Right cardiac atrium (tissue), 5 donors: Measurements from ENCODE around the gene CGNL1. TPM values are rescaled to one million over a fixed set of nuclear protein-coding genes. Genes with fewer than 3 reads are reported as not detected.

Experiments
- ATAC-seq, 2 donors: fragments of 200-7000 bp; cut with Tn5 transposase; one replicate each; pipeline versions ENCODE4 v1.8.0 to v1.9.1; 2020; ENCODE audit warnings: moderate library complexity in 2 of 2, mild to moderate bottlenecking in 1 of 2
- DNase-seq, 3 donors: peaks; one replicate each; pipeline ENCODE4 v3.0.0-alpha.2; 2020
- H3K27ac ChIP-seq: one replicate; pipeline ENCODE4 v1.5.1; 2013; ENCODE audit warnings: mild to moderate bottlenecking, low read length, control low read depth, moderate library complexity
- H3K27me3 ChIP-seq: one replicate; pipeline ENCODE4 v1.6.1; 2013; ENCODE audit not compliant: control insufficient read depth, insufficient read depth
- H3K4me1 ChIP-seq: one replicate; pipeline ENCODE4 v1.6.1; 2013; ENCODE audit warnings: low read length; ENCODE audit not compliant: control insufficient read depth, insufficient read depth
- H3K4me3 ChIP-seq: one replicate; pipeline ENCODE4 v1.5.1; 2013; ENCODE audit warnings: low read length, control low read depth
- H3K9me3 ChIP-seq: one replicate; pipeline ENCODE4 v1.6.1; 2013; ENCODE audit warnings: low read length; ENCODE audit not compliant: control insufficient read depth
- WGBS: extraction: QIAGEN DNeasy Blood & Tissue Kit; methylation state at CpG from one replicate; pipeline ENCODE4 v1.1.7; 2013; 5-methylcytosine and 5-hydroxymethylcytosine counted together
- intact Hi-C, 4 donors: fragments of 100-400 bp; cut with DNase I; formaldehyde crosslinking; loops; one replicate each; pipeline versions ENCODE4 v1.11.0 to v1.14.0; 2022 to 2023
- polyA plus RNA-seq: library from polyadenylated mRNA; stranded (reverse); fragments of 200-250 nt; gene quantifications from one replicate; pipeline ENCODE4 v1.2.3, GENCODE V29; 2013
- total RNA-seq, 4 donors: library from RNA; stranded (reverse); fragmentation: NEBNext Ultra II Directional; extraction: Animal tissue kit (Norgen Biotek cat#: 25700); gene quantifications; one replicate each; pipeline ENCODE4 v1.2.1, GENCODE V29; 2021
- donor health status: healthy with polysubstance abuse.
- donor health status: DM: no; HTN: yes; CAD: no.
- donor health status: DM: no; HTN: no; CAD: no.
- donor health status: DM: no; HTN: yes; CAD: no; lungs with severe emphysema.
- donor health status: DM: yes; HTN: yes; CAD: no.

The CGNL1 gene
- total and polyA plus RNA-seq, 5 donors = 12.7 to 59.9 (median 49.3) TPM

DNA sequence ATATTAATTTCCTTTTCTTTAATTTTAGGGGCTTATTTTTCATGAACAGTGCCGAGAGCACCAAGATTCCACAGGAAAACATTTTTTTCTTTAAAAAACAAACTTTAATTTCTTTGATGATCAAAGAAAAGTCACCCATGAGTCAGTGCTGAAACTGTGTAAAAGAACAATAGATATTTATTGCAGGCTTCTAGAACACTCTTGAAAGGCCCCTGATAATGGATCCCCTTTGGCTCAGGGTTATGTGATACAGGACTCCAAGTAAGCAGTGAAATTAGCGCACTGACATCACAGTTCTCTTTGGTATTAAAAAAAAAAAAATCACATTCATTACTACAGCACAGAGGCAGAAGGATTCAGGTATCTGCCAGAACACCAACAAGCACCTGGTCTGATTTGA, 149.3 kb downstream of the CGNL1 start:
- H3K27ac ChIP-seq = no peak overlapping the region
- intact Hi-C loops = loop anchor here in 3 of 4 donors (5.0 to 10.0 kb wide), 2 partner anchors 183 to 381 kb away; no protein-coding TSS in a partner anchor

DNA sequence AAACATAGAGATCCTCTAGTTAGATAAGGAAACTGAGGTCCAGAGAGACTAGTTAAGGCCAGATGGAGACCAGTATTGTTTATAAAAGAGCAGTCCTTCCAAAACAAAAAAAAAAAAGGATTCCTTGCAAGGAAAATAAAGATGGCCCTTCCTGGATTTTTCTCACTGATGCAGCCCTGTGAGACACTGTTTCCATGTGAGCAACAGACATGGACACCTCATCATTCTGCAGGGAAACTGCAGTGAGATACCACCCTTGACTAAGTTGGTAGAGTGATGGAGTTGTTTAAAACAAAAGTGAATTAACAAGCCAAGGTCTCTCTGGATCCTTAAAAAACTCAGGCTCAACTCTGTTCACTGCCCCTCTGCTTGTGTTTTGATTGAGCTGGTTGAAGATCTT, 149.8 kb downstream of the CGNL1 start:
- Histone ChIP-seq H3K27me3 (no peaks in the 10 kb centered on the region), H3K4me3 (no peak overlapping the region), H3K9me3 (no peaks in the 10 kb centered on the region), H3K27ac (no peak overlapping the region), H3K4me1 (peaks cover 2% of the 10 kb centered on the region)
- ATAC-seq = no peak
- intact Hi-C loops = loop anchor here (2.0 to 10.0 kb wide), 3 partner anchors 184 to 381 kb away; no protein-coding TSS in a partner anchor
- no peak for DNase-seq

More for the DNA sequence above, 149.3 kb downstream of the CGNL1 start:
- DNase-seq = no peak
- ATAC-seq = peak in 1 of 2 donors; percentile 33
- no peaks in the 10 kb centered on the region for H3K9me3 ChIP-seq
- no peaks in the 10 kb centered on the region for H3K27me3 ChIP-seq
- WGBS = 84% methylated on average over 2 of the region's 2 CpGs
- H3K4me3 ChIP-seq = no peak overlapping the region
- H3K4me1 ChIP-seq = peaks cover 2% of the 10 kb centered on the region

DNA sequence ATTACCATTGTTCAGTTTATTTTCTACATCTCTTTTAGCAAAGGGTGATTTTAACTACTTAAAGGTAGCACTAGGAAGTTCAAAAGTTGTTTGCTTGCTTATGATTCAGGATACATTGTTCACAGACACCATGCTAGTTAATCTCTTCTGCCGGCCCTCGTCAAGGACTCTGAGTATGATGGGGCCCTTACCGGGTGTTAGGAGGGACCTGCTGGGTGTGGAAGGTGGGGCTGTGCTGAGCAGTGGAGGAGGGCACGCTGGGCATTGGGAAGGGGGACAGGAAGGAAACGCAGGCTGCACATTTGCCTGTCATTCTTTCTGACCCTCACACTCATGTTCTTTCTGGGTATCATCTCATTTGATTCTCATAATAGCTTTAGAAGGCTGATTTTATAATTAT, 150.3 kb downstream of the CGNL1 start:
- no peaks in the 10 kb centered on the region for H3K9me3 ChIP-seq
- H3K4me1 ChIP-seq = peaks cover 2% of the 10 kb centered on the region
- H3K27ac ChIP-seq = no peak overlapping the region
- DNase-seq (no peak), ATAC-seq (peak in 1 of 2 donors; percentile 12)
- 62% methylated on average over 5 of the region's 5 CpGs for WGBS
- H3K4me3 ChIP-seq = no peak overlapping the region
- no peaks in the 10 kb centered on the region for H3K27me3 ChIP-seq
- intact Hi-C loops = loop anchor here (2.0 to 10.0 kb wide), 3 partner anchors 184 to 382 kb away; no protein-coding TSS in a partner anchor

DNA sequence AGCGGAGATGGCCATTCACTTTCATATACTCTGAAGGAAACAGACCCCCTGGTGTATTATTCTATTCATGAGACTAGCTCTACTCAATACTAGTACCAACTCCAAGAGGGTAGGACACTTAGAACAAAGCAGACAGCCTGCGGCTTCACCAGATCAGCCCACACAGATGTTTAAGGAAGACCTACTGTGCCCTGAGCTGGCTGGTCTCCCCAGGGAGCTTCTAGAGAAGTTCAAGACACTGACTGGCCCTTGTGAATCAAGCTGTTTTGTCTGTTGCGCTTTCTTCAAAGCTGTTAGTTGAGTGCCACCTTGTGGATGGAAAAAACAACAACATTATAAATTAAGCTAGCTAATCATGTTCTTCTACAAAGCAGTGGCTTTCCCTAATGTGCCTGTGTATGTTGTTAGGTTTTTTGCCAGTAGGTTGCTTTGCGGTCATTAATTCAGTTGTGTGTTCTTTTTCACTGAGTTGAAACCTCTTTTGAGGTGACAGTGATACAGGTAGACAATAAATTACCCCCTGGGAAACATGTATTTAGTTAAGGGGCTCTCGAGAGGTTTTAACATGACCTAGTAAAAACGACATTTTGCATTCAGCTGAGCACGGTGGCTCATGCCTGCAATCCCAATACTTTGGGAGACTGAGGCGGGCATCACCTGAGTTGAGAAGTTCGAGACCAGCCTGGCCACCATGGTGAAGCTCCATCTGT, 151.2 kb downstream of the CGNL1 start:
- Histone ChIP-seq H3K4me1 (peaks cover 2% of the 10 kb centered on the region), H3K27me3 (no peaks in the 10 kb centered on the region), H3K4me3 (no peak overlapping the region), H3K9me3 (no peaks in the 10 kb centered on the region), H3K27ac (no peak overlapping the region)
- DNase-seq (peak in 2 of 3 donors; percentile 51 to 66), ATAC-seq (peak; percentile 78 to 82)
- intact Hi-C loops = loop anchor here (2.0 to 10.0 kb wide), 3 partner anchors 185 to 383 kb away; no protein-coding TSS in a partner anchor
- WGBS = 60% methylated on average over 9 of the region's 9 CpGs

DNA sequence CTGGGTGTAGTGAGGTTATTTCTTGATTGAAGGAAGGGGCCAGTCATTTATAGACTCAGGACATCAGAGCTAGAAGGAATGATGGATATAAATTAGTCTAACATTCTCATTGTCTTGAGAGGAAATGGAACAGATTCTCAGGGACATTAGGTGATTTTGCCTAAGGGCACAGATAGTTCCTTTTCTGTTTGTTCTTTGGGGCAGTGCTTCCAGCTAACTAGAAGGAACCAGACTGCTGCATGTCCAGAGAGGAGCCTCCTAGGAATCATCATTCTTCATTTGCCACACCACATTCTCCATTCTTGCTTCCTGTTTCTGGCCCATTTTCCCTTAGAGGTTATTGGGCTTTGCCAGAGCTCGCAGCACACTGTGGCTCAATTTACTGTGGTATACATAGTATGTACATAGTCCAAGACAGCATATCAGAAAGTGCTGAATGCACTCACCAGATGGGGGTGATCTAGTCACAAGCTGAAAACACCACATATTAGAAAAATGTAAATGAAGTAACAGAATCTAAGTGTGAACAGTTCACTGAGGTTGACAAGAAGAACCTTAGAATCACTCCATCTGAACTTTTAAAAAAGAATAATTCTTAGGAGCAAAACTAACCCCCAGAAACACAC, 152.7 kb downstream of the CGNL1 start:
- Histone ChIP-seq H3K27ac (no peak overlapping the region), H3K9me3 (no peaks in the 10 kb centered on the region), H3K4me3 (no peak overlapping the region), H3K4me1 (peaks cover 6% of the 10 kb centered on the region), H3K27me3 (no peaks in the 10 kb centered on the region)
- ATAC-seq (no peak), DNase-seq (no peak)
- 80% methylated on average over 1 of the region's 1 CpG for WGBS
- intact Hi-C loops = loop anchor here in 3 of 4 donors (5.0 to 10.0 kb wide), 2 partner anchors 187 to 384 kb away; no protein-coding TSS in a partner anchor

DNA sequence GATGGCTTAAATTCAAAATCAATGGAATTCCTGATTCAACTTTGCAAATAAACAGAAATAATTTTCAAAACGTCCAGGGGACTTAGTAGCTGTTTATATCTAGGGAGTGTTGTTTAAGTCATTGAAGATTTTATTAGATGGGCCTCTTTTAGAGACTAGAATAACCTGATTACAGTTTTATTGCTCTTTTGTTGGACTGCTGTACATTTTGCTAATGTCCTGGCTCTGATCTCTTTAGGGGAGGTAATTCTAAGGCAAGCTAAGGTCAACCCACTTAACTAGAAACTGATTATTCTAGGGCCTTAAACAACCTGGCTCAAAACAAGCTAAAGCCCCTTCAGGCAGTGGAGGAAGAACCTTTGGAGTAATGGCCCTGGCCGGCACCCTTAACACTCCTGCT, 153.4 kb downstream of the CGNL1 start:
- WGBS = 63% methylated on average over 2 of the region's 2 CpGs
- H3K4me1 ChIP-seq = peaks cover 6% of the 10 kb centered on the region
- intact Hi-C loops = loop anchor here (5.0 to 10.0 kb wide), 3 partner anchors 187 to 1035 kb away; no protein-coding TSS in a partner anchor
- no peak overlapping the region for H3K27ac ChIP-seq
- no peaks in the 10 kb centered on the region for H3K27me3 ChIP-seq
- no peak overlapping the region for H3K4me3 ChIP-seq
- DNase-seq (no peak), ATAC-seq (no peak)
- H3K9me3 ChIP-seq = no peaks in the 10 kb centered on the region

DNA sequence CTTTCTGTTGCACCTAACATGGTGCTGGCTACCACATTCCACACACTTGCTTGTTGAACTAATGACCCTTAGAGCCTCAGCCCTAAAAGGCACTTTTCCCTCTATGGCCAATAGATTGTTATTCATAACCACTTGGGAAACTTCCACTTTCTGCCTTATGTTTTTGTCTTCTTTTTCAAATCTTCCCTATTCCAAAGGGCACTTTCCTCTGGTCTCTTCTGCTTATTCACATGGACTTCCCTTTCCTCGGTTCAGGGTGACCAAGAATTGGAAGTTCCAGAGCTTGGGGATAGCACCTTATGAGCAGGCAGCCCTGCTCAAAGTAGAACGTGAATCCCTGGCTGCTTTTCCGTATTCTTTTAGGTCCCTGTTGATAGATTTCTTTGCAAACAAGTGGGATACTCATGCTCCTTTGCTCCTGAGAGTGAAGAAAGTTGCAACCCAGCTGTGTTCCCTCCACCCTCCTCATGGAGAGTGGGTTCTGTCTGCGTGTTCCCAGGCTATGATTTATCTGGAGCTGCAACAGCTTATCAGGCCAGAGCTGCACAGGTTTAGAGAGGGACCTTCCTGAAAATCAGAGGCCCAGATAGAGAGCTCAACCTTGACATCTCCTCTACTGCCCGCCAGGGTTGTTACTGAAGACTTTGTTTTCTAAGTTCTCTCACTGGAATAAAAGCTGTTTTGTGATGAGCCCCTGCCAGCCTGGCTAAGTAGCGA, 156.6 kb downstream of the CGNL1 start:
- no peak overlapping the region for H3K27ac ChIP-seq
- H3K4me1 ChIP-seq = peaks cover 5% of the 10 kb centered on the region
- H3K27me3 ChIP-seq = no peaks in the 10 kb centered on the region
- DNase-seq = no peak
- H3K4me3 ChIP-seq = no peak overlapping the region
- 67% methylated on average over 6 of the region's 6 CpGs for WGBS
- H3K9me3 ChIP-seq = no peaks in the 10 kb centered on the region
- ATAC-seq = no peak
- intact Hi-C loops = loop anchor here in 1 of 4 donors (10.0 kb wide), 1 partner anchor 1038 kb away; no protein-coding TSS in a partner anchor

DNA sequence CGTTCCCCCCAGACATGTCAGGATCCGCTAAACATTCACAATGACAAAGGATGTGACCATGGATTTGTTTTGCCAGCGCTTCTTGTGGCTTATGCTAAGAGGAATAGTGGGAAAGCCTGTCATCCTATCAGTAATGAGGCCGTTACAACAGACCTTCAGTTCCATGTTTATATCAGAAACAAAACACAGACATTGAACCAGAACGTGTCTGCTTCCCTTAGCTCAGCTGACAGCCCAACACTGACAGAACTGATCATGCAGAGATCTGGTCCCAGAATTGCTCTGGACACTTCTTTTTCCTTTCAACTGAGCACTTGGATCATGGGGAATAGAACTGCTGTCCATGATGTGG, 157.1 kb downstream of the CGNL1 start:
- DNase-seq (no peak), ATAC-seq (peak in 1 of 2 donors; percentile 1)
- intact Hi-C loops = loop anchor here in 1 of 4 donors (10.0 kb wide), 1 partner anchor 1039 kb away; no protein-coding TSS in a partner anchor
- H3K4me3 ChIP-seq = no peak overlapping the region
- WGBS = 54% methylated on average over 5 of the region's 5 CpGs
- H3K27ac ChIP-seq = no peak overlapping the region
- H3K27me3 ChIP-seq = no peaks in the 10 kb centered on the region
- H3K4me1 ChIP-seq = peaks cover 5% of the 10 kb centered on the region
- H3K9me3 ChIP-seq = no peaks in the 10 kb centered on the region

DNA sequence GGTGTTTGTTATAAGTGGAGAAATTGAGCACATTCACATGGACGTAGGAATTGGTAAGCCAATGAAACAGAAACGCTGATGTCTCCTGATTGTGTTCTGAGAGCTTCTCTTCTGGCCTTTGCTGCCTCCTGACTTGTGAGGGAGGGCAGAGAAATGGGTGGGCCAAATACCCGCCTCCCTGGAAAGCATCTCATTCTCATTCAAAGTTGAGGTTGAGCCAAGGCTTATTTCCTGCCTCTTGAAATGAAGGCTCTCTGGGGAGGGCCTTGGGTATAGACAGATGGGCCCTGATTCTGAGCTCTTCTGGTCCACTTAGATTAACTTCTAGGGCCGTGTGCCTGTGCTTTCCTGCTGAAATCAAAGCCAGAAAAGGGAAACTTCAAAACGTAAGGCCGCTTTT, 158.0 kb downstream of the CGNL1 start:
- H3K27me3 ChIP-seq = no peaks in the 10 kb centered on the region
- no peaks in the 10 kb centered on the region for H3K9me3 ChIP-seq
- DNase-seq (no peak), ATAC-seq (peak; percentile 82 to 88)
- WGBS = 22% methylated on average over 6 of the region's 6 CpGs
- H3K27ac ChIP-seq = peak overlapping the region; percentile 28
- intact Hi-C loops = loop anchor here in 1 of 4 donors (10.0 kb wide), 1 partner anchor 1039 kb away; no protein-coding TSS in a partner anchor
- H3K4me3 ChIP-seq = no peak overlapping the region
- peaks cover 5% of the 10 kb centered on the region for H3K4me1 ChIP-seq

DNA sequence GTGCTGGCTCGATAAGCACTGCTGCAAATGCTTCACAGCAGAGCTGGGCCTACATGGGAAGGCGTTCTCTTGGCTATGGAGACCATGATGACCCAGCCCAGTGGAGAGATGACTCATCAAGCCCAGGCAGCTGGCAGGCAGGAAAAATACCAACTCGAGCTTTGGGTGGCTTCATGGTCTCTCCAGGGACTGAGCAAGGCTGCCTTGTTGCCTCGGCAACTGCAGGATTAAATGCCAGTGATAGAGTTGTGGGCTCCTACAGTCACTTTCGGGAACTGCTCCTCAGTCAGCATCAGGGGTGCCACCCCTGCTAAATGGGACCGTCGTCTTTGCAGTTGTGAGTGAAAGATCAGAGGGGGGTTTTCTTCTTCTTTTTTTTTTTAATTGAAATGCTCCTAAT, 160.8 kb downstream of the CGNL1 start:
- WGBS = 71% methylated on average over 7 of the region's 7 CpGs
- ATAC-seq (peak; percentile 41 to 47), DNase-seq (peak; percentile 64 to 75 (median 73))

More for the DNA sequence above, 160.8 kb downstream of the CGNL1 start:
- no peaks in the 10 kb centered on the region for H3K9me3 ChIP-seq
- no peaks in the 10 kb centered on the region for H3K27me3 ChIP-seq
- intact Hi-C loops = loop anchor here in 1 of 4 donors (10.0 kb wide), 1 partner anchor 1042 kb away; no protein-coding TSS in a partner anchor
- no peak overlapping the region for H3K27ac ChIP-seq
- H3K4me3 ChIP-seq = no peak overlapping the region
- H3K4me1 ChIP-seq = peaks cover 5% of the 10 kb centered on the region
